HG02623 (cell line): ENCODE measurements around the gene CD8A.

Source experiments
- ATAC-seq: cut with Tn5 transposase; IDR thresholded peaks from one replicate; pipeline ENCODE4 v1.9.1; 2021; ENCODE audit warnings: moderate library complexity; ENCODE audit not compliant: unreplicated experiment

The CD8A gene

DNA sequence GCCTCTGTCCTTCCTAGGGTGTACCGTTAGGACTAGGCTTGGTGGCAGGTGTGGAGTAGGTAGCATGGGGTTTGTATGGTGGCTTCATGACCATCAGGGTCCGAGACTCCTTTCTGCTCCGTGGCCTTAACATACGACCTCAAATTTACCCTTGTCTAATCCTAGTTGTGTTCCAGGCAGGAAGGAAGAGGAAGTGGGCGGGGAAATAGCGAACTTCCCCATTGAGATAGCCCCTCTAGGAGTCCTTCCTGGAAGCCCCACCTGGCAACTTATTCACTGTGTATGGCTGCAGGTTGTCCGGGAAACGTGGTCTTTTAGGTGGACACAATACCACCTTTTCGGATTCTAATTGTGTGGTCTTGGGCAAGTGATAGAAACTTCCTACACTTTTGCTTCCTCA lies 9.3 kb downstream of the CD8A start:
- ATAC-seq, result no peak

DNA sequence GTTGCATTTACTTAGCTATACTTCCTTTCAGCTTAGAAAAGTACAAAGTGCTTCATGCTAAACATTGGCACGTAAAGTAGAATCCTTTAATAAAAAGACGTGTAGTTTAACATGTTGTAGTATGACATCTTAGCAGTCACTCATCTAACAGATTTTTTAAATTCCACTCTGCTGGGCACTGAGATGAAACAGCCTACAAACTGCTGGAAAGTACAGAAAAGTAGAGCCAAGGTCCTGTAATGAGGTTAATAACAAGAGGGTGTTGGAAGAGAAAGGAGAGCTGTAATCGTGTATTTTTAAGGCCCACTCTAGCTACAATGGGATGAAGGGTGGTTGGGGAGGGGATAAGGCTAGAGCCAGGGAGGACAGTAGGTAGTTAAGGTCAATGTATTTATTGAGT lies 10.7 kb downstream of the CD8A start:
- ATAC-seq, result no peak

DNA sequence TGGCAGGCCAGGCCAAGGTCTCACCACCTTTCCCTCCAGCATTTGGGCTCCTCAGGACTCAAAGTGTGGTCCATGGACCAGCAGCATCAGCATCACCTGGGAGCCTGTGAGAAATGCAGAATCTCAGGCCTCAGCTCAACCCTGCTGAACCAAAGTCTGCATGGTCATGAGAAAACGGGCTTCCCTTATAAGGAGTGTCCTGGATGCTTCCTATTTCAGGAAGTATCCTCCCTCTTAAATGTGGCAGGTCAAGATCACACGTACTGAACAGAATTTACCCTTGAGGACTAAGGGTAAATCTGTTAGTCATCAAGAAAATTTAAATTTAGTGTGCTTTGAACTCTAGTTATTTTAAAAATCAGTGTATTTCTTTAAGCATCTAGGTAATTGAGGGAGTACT lies 11.8 kb downstream of the CD8A start:
- no peak for ATAC-seq

DNA sequence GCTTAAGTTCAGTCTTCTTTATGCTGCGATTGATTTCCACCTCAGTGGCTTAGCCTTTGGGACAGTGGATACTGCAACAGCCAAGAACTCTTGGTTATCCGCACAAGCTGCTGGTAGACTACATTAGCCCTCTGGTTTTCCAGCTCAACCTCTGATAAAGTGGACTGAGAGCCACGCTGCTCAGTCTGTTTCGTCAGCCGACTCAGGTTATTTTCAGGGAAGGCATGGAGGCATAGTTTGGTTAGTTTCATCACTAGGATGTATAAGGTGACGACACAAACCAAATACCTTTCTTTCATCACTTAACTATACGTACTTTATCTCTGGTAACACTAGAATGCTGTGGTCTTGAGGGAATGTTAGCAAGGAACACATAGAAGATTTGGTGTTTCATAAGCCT lies 14.2 kb downstream of the CD8A start:
- no peak for ATAC-seq

DNA sequence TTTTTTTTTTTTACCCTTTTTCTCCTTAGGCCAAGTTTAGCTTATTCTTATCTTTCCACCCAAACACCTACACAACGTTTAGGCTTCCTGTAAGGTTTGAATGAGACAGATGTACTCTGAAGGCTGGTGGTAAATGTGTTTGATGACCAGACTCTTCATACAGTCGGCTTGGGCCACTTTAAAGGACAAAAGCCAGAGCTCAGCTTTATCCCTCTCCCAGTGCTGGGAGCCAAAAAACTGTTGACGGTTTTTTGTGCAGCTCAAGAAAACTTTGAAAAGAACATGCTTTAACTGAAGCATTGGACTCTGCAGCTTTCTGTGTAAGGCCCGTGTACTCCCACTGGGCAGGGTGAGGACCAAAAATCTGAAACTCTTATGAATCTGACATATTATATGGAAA lies 15.4 kb downstream of the CD8A start:
- no peak for ATAC-seq

DNA sequence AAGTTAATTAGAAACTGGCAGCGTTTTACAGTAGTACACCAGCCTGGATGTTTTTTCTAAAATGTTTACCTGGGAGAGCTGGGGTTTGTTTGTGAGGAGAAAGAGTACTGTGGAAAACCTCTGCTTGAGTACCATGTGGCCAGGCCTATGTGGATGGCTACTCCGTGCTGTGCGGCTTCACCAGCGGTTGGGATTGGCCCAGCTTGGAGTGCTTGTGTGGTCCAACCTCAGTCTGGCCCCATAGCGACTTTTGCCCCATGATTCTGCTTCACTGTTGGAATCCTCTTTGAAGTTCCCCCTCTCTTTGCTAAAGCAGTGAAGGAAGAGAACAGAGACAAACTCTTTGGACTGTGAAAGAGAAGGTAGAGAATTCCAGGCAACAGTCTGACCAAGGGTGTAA lies 15.9 kb downstream of the CD8A start:
- ATAC-seq, result no peak

DNA sequence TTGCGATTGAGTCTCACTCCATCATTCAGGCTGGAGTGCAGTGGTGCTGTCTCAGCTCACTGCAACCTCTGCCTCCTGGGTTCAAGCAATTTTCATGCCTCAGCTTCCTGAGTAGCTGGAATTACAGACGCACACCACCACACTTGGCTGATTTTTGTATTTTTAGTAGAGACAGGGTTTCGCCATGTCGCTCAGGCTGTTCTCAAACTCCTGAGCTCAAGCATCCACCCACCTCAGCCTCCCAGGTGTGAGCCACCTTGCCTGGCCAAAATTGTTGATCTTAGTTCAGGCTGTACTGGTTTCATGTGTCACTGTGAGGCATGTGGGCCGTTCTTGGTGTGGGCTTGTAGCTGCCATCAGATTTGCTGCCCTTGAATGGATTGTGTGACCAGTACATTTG lies 18.1 kb downstream of the CD8A start:
- no peak for ATAC-seq

DNA sequence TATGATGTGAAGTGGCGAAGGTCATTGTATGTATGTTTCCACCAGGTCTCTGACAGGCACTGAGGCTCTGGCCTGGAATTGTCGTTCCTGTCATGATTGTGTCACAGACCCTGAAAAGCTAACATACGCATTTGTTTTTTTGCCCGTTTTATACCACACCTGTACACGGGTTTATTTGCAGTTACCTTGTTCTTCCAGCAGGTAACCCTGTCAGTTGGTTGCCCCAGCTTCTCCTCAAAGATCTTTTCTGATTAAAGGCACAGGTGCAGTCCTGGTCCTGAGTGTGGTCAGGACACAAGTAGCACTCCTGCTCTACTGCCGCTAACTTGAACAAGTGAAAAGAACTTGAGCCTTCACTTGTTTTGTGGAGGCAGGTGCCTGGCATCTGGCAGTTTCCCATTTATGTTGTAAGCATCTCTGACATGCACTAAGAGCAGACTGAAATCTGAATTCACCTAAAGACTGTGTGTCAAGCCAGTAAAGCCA lies 19.9 kb downstream of the CD8A start:
- ATAC-seq, result no peak

DNA sequence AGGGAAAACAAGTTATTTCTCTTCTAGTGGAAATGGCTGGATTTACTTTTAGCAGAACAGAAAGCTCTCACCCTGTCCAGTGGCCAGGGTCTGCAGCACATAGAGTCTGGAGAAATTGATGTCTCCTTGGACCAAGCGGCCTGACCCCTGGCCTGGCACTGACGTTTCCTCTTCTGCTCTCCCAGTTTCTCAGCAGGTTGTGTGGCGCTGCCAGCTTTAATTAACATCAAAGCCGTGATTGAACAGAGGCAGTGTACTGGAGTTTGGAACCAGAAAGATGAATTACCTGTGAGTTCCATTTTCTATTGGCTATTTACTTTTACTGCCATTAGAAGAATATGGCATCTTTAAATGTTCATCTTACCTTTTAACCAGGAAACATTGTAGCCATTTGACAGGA lies 20.9 kb downstream of the CD8A start:
- no peak for ATAC-seq

DNA sequence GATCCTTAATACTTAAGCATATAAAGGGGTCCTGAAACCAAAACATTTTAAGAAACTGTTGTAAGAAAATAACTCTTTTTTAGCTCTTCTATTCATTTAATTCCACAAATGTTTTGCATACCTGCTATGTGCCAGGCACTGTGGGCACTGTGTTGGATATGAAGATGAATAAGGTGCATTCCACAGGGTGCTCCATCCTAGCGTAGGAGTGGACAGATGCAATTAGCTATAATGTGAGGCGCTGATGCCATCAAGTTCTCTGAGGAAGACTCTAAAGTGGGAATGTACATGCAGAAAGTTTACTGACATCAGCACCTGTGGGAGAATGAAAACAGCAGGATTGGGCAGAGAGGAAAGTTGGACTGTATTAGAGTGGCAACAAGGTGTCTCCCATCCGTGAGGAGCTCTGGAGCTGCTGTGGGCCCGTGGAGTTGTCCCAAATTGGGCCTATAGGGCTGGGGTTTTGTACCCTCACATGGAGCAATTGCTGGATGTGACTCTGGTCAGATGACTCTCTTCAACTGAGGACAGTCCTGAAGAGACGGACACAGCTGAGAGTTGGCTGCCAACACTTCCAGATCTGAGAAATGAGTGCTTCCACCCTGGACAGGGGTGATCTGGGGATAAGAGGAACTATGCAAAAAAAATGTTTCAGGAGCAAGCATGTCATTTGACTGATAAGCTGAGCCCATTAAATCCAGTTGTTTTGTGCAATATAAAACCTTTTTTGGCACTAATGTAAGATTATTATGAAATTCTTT lies 22.3 kb downstream of the CD8A start:
- no peak for ATAC-seq

DNA sequence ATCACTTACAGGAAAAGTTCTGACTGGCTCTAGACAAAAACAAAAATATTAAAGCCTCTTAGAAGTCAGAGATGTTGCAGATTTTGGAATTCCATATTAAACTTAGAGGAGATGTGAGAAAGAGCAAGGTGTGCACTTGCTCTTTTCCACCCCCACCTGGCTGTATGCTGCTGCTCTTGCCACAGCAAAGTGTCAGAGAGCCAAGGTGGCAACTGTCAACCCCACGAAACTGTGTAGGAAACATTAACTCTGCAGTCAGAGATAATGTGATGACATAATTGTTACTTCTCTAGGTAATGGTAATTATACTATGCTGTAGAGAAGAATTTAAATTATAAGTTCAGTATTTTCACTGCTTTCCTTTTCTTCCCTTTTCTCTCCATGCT lies 25.4 kb downstream of the CD8A start:
- no peak for ATAC-seq

DNA sequence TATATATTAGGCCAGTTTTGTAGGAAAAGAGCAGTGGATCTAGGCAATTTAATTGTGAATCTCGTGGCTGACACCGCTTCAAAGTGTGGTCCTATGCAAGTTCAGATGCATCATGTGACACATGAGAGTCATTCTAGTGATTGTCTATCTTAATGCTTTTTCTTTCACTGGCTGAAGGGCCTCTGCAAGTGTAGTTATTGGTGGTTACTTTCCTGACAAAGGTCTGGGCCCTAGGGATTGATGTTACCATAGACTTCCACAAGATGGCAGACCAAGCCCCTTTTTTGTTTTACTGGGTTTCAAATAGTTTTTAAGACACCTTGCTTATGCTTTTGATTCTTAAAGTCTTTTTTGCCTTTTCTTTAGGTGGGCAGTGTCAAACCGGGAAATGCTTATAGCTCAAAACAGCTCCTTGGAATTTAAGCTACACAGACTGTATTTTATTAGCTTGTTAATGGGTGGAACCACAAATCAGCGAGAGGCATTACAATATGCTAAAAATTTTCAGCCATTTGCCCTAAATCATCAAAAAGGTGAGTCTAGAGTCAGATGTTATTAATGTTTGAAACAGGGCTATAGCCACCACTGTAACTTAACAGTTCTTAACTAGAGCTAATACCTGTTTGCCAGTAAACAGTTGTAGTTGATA lies 25.9 kb downstream of the CD8A start:
- ATAC-seq, result no peak

DNA sequence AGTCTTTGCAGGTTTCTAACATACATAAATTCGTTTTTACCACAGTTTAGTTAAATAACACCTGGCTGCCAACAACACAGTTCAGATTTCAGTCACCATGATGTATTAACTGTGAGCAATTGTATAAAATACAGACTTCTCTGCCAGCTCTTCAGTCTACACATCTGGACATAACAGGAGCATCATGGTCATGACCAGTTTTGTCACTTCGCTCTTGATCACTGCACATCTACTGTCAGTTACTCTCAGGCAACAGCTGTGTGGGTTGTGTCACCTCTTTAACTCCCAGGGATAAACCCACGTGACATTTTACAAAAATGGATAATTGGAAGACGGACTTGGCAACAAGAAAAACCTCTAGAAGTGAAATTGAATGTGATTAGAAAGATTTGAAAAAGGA lies 30.3 kb downstream of the CD8A start:
- ATAC-seq, result no peak

DNA sequence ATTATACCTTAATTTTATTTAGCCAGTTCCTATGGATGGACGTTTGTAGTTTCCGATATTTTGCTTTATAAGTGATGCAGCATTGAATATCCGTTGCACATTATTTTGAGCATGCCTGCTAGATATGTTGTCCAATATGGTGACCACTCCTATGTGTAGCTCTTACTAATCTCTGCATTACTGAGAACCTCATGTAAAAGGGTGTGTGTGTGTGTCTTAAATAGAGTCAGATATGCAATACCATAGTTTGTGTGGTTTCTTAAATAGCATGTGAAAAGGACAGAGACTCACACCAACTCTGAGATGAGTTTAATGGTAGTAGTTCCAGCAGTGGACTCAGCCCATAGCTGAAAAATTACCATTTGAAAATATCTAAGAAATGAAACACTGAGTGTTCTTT lies 32.3 kb downstream of the CD8A start:
- no peak for ATAC-seq

DNA sequence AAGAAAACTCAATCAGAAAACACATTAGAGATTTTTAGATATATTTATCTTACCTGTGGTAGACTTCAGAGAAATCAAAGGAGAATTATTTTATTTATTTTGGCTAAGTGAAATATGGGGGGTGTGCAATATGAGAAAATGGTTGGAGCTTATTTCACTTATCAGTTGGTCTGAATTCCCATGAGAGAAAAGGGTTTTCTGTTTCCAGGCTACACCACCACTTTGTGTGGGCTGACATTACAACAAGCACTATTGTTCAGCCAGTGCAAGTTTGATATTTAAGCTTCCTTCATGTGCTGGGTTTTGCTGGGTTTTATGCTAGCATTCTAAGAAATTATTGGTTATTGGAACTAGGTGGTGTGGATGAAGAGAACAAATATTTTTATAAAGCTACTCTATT lies 37.1 kb downstream of the CD8A start:
- no peak for ATAC-seq

DNA sequence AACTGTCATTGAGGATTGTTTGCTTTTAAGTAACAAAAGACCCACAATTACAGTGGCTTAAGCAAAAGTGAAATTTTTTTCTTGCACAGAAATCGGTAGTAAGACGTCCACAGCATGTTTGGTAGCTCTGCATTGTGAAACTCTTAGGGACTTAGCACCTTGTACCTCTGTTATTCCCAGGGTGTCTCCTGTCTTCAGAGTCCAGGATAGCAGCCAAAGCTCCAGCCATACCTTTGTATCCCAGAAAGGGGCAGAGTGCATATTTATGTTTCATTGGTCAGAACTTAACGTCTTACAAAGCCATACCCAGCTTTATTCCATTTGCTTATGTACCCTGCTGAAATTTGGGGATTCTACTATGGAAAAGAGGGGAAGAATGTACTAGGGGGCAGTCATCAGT lies 37.8 kb downstream of the CD8A start:
- no peak for ATAC-seq

DNA sequence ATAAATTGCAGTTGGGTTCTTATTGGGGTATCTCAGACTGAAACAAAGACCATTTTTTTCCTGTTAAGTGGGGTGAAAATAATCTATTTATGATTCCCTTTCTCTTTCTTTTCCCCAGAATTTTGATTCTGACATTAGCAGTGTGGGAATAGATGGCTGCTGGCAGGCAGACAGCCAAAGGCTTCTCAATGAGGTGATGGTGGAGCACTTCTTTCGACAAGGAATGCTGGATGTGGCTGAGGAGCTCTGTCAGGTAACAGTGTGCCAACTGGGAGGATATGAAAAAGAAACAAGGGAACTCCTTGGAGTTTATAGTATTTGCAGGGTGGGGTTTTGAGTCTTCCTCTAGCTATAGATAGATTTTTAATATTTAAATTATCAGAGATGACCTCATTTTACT lies 38.9 kb downstream of the CD8A start:
- ATAC-seq, result no peak

DNA sequence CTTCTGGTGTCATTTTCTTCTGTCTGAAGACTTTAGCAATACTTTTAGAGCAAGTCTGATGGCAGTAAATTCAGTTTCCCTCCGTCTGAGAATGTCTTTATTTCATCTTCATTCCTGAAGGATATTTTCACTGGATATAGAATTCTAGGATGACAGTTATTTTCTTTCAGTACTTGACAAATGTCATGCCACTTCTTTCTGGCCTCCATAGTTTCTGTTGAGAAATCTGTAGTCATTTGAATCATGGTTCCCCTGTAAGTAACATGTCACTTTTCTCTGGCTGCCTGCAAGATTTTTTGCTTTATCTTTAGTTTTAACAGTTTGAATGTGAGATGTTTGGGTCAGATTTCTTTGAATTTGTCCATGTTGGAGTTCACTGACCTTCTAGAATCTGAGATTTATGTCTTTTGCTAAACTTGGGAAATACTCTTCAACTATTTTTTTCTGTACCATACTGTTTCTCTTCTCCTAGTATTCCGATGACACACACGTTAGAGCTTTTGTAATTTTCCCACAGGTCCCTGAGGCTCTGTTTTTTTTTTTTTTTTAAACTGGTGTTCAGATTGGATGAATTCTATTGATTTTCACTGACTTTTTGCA lies 40.4 kb downstream of the CD8A start:
- no peak for ATAC-seq

DNA sequence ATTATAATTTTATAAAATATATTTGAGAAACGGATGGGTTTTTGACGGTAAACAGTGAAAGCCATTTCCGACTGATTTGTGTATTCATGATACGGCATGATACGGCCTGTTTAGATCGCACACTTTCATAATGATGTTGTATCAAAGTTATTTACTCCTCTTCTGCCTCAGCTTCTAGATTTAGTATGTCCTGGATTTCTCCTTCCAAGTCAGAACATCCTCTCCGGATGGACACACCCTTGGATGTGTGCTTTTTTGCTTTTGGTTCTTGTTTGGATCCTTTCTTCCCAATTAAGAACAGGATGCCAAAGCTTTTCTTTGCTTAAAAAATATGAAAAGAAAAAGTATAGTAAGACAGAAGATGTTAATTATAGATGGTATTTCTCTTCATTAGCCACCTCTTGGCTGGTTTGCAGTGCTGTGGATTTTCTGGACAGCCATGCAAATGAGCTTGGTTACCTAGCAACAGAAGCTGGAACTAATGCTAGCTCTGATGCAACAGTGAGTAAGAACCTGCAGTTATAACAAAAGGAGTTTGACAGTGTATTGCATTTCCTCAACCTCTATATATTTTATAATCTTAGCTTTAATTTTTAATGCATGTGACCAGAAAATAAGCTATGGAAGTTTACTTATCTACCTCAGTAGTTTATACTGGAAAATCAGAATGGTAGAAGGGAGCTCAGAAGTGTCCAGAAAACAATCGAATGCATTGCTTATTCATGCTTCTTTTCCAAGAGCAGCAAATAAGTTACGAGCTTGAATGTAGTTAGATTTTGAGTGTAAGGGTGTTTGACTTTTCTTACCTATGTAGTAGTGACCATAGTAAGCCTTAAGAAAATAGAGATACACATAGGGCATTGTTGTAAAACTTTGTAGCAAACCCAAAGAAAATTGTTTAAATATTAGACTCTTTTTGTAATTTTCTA lies 42.7 kb downstream of the CD8A start:
- peak; percentile 57 for ATAC-seq

DNA sequence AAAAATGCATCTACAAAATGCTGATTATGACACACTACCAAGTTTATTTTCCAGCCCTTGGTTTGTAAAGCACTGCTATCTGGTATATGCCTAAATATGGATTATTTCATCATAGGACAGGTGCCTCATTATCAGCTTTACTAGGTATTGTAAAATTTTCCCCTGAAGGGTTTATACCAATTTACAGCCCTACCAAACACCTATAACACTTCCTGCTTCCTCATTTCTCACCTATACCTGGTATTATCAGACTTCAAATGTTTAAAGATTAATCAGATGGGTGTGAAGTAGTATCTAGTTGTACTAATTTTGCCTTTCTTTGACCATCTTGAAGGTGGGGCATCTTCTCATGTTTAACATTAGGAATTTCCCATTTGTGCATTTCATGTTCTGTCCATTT lies 43.8 kb downstream of the CD8A start:
- ATAC-seq, result no peak

DNA sequence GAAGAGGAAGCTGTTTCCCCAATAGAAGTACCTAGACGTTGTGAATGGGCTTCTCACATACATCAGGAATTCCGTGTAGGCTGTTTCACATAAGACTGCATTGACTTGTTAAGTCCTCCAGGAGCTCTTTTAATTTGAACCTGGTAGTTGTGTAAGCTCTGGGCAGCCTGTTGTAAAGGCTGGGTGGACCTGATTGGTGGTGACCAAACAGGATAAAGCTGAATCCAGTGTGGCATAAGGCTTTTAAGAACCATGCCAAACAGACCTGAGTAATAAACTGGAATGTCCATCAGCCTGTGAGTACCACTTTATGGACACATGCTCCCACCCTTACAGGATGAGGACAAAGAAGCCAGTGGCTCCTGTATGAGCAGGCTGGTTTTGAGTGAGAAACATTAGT lies 46.6 kb downstream of the CD8A start:
- no peak for ATAC-seq
